ENCODE measurements around the gene LIPM.
A peak's percentile ranks its signal among the peaks of the same experiment; 100 is the strongest.

The LIPM gene, protein sequence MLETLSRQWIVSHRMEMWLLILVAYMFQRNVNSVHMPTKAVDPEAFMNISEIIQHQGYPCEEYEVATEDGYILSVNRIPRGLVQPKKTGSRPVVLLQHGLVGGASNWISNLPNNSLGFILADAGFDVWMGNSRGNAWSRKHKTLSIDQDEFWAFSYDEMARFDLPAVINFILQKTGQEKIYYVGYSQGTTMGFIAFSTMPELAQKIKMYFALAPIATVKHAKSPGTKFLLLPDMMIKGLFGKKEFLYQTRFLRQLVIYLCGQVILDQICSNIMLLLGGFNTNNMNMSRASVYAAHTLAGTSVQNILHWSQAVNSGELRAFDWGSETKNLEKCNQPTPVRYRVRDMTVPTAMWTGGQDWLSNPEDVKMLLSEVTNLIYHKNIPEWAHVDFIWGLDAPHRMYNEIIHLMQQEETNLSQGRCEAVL

DNA sequence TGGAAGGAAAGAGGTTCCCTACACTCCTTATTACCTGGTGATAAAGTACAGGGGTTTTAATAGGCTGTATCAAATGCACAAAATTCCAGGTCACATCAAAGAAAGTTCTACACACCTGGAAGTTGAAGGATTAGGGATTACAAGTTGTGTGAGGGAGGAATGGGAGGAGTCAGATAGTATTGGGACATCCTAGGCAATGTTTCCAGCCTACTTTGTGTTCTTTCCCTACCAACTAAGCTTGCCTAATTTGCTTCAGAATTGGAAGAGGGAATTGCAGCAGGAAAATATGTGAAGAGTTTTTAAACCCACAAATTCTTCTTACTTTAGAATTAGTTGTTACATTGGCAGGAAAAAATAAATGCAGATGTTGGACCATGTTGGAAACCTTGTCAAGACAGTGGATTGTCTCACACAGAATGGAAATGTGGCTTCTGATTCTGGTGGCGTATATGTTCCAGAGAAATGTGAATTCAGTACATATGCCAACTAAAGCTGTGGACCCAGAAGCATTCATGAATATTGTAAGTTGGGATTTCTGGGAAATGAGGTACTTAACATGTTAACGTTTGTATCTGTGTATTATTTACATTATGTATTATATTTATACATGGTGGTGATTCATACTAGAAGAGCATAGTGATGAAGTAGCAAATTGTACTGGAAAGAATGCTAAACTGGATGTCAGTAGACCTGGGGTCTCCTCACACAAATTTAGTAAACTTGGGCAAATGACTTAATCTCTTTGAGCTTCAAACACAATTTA lies at the start of gene LIPM:
LIPM (plus strand) TSS at position 208 of the 763 bp plus-strand sequence; CDS start at position 375, 167 bp downstream.
- DNase-seq (ENCODE audit: low read depth, low spot score), result no peak

DNA sequence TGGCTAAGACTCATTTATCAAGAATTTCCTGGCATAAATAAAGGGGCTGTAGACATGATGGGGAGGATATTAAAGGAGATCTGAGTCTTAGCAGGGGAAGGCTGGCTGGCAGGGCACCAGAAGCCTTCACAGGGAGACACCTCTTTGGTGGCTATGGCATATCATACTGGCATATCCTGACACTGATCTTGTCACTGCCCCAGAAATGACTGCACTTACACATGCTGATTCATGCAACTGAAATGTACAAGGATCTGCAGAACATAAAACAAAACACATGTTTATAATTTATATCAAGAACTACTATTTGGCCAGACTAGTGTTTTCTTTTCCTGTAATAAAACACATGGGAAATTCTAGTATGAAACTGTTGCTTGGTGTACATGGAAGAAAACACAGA lies 48.2 kb upstream of the LIPM start:
- DNase-seq (ENCODE audit: low read depth, low spot score), result peak; percentile 11

DNA sequence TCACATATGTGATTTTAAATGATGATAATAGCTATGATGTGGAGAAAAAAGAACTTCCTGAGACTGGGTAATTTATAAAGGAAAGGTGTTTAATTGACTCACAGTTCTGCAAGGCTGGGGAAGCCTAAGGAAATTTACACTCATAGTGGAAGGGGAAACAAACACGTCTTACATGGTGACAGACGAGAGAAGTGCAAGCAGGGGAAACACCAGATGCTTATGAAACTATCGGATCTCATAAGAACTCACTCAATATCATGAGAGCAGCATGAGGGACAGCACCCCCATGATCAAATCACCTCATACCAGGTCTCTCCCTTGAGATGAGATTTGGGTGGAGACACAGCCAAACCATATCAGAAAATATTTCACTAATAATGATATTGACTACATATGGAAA lies 46.8 kb upstream of the LIPM start:
- no peak for DNase-seq (ENCODE audit: low read depth, low spot score)

DNA sequence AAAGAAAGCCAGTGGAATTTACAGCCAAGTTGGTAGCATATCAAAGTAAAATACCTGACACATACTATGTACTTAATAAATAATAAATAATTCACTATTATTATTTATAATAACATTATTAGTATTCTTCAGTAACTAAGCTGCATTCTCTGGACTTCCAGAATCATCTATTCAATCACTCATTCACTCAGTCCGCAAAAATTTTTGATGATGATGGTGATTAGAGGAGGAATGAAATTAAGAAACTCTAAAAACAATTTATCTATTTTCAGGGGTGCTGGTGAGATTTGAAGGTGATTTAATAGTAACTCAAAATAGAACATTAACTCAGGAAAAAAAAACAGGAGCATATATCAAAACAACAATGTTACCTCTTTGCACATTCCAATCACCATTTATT lies 45.9 kb upstream of the LIPM start:
- DNase-seq (ENCODE audit: low read depth, low spot score), result no peak

DNA sequence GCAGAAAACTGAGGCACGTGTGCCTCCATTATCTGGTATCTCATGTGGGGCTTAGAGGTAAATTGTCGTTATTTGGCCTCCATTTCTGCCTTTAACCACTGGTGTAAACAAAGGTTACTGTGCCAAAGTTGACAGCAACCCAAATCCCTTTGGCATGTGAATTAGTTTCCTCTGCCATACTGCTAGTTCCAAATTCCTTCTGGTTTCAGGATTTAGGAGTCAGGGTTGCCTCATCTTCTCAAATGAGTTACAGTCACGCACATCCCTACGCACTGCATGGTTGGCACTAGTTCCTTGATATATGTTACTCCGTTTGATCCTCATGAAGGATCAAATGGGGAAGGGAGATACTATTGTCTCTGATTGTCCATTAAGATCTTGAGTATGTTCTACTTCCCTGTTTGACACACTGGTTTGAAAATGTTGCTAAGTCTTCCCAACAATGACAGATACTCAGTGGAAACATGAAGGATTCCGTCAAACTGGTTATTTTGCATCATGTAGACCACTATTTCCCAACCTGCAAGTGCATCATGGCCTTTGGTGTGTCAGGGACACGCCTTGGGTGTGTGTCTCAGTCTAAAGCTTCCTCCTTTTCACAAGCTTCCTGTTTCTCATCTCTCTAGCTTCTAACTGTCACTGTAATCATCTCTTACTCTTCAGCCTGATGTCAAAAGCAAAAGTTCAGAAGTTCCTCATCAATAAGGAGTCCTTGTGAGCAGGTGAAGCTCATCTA lies 43.0 kb upstream of the LIPM start, which contains the start of gene LIPN:
LIPN (plus strand) TSS at position 655 of the 736 bp plus-strand sequence. CDS start 1,386 bp downstream, outside the sequence.
- no peak for DNase-seq (ENCODE audit: low read depth, low spot score)

DNA sequence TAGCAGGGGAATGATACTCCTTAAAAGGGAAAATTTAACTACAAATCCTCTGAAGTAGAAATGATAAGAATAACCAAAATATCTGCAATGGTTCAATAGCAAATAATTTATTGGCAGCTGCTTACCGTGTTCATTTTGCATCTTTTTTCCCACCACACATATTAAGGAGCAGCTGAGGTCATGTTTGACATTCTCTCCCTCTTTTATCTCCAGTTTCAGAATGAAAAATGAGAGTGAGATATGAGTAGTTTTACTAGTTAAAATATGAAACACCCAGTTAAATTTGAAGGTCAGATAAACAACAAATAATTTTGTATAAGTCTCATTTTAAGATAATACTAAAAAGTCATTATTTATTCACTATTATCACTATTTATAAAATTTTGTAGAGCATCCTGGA lies 39.6 kb upstream of the LIPM start:
- DNase-seq (ENCODE audit: low read depth, low spot score), result no peak

DNA sequence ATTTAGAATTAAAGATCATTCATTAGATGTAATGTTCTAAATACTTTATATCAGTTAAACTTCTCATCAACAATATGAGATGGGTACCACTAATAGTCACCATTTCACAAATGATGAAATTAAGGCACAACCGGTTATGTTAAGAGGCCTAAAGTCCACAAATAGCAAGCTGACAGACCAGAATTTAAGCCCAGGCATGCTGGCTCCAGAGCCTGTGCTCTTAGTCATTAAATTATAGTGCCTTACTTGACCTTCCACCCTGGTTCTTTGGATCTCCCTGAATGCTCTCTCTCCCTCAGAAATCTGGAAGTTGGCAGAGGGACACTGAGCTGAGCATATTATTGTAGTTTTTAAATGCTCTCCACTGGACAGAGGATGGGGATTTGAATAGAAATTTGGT lies 39.1 kb upstream of the LIPM start:
- no peak for DNase-seq (ENCODE audit: low read depth, low spot score)

DNA sequence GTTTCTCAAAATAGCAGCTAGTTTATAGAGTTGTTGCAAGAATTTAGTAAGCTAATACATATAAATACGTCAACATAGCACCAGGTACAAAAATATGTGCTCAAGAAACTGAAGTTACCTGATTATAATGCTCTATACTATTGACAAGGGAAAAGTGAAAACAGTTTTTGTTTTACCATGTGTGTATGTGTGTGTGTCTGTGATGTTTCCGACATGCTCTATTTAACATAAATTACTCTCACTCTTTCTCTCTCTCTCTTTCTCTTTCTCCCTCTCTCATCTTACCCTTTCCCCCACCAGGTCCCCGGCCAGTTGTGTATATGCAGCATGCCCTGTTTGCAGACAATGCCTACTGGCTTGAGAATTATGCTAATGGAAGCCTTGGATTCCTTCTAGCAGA lies 38.4 kb upstream of the LIPM start:
- DNase-seq (ENCODE audit: low read depth, low spot score), result no peak

DNA sequence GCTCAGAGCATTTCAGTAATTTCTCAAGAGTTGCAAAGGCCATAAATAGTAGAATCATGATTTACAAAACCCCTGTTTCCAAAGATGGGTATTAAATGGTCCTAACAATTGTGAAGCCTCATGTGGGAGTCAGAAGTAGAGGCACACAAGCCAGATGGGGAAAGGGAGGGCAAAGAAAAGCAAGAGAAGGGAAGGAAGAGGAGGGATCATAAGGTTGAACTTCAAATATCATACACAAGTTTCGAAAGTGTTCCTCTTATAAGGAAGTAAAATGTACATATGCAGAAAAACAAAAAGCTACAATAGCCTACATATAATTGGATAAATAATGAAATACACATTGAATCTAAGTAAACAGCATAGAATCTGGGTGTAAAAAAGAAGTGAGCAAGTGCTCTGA lies 36.7 kb upstream of the LIPM start:
- DNase-seq (ENCODE audit: low read depth, low spot score), result no peak

DNA sequence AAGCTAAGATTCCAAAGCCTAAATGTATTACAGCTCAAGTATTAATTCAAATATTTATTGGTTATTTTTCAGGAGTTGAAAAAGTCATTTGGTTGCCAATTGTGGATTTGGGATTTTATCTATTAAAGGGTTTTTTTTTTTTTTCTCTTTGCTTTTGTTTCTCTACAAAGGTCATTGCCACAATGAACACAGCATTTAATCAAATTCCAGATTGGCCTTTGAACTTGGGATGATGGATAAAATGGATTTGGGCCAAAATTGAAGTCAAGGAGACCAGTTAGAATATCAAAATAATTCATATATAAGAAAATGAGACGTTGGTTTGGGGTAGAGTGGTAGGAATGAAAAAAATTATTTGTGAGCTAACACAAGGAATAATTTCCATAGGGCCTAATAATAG lies 33.1 kb upstream of the LIPM start:
- no peak for DNase-seq (ENCODE audit: low read depth, low spot score)

DNA sequence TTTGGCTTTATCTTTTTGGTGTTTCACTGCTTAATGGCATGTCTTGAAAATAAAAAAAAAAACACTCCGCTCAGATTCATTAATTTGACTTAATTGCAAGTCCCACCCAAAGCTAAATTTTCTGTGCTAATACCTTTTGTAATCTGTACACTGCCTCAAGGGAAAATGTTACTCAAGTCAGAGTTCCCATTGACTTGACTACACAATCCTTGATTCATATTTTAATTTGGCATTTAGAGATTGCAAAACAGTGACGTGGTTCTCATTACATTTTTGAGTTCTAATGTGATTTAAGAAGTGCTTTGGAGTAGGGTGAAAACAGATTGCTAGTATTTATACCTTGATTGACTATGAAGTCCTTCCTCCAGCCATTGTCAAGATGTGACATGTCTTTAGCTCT lies 21.3 kb upstream of the LIPM start:
- DNase-seq (ENCODE audit: low read depth, low spot score), result no peak

DNA sequence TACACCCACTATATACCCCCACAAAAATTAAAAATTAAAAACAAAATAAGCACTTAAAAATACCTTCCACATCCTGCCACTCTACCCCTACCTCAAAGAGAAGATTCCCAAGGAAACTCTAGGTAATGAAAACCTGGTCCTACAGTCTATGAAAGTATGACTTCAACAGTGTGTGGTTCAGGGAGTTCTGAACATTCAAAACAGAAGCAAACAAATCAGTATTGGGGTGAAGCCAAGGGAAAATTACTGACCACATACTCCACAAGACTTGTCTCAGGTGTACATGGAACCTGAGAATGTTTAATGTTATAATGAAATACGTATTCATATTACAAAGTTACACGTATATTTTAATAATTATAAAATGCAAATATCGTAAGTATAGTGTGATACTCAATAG lies 20.3 kb upstream of the LIPM start:
- no peak for DNase-seq (ENCODE audit: low read depth, low spot score)

DNA sequence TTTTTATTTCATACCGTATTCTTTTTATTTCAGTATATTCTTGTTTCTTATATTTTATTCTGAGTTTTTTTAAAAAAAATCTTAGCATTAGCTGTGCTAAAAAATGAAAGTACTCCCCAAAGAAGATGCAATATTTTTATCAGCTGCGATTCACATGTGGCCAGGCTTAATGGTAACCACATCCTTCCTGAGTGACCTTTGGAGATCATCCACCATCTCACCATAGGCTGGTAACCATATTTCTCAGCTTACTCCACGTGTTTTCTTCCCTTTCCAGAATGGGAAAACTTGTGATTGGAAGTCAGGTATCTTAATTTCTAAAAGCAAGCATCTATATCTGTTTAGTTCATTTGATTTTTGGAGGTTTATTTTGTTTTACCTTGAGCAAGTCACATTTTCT lies 18.8 kb upstream of the LIPM start:
- DNase-seq (ENCODE audit: low read depth, low spot score), result no peak

DNA sequence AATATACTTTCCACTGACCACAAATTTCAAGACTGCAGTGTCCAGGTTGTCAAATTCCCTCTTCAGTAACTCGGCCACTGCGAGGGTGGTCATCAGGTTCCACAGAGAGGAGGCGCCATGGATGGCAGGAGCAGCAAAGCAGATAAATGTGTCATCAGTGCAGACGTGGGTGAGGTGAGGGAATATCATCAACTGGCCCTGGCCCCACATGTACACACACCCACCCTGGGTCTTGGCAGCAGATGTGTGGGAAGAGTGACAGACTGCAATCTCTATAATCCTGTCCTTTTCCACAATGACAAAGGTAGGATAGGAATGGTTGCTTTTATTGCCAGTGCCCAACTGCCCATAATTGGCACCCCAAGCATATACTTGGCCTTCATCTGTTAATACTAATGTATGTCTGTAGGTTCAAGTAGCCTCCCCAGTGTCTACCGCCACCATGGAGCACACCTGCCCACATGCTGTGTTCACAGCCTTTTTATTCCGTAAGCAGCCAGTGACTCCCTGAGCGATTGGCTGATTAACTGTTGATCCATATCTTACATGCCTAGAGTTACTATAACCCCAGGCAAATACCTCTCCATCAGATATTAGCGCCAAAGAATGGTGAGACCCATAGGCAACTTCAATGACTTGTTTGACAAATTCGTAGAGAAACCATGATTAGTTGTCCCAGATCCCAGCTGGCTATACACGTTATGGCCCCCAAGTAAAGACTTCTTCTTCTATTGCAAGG lies 16.3 kb upstream of the LIPM start:
- DNase-seq (ENCODE audit: low read depth, low spot score), result no peak

DNA sequence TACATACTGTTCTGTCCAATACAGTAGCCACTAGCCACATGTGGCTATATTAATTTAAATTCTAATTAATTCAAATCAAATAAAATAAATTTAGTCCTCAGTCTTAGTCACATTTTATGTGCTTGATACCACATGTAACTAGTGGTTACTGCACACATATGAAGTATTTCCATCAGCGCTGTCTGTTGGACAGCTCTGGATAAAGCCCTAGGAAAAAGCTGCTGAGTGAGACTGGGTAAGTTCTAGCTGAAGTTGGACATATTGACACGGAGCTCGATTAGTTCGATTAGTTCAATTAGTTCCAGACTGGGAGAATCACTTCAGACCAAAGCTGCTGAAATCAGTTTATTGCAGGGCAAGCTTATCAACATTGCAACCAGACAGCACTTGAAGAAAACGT lies 15.1 kb upstream of the LIPM start:
- peak; percentile 6 for DNase-seq (ENCODE audit: low read depth, low spot score)

DNA sequence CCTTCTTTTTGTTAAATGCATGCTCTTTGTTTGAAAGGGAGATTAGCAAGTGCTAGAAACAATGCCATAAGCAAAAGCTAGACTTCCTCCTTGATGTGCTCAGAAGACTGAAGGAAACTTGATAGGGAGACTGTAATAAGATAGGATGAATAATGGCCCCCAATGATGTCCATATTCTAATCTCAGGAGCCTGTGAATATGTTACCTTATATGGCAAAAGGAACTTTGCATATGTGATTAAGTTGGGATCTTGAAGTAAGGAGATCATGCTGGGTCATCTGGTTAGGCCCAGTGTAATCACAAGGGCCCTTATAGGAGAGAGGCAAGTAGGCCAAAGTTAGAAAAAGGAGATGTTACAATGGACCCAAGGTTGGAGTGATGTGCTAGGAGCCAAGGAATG lies 13.6 kb upstream of the LIPM start:
- DNase-seq (ENCODE audit: low read depth, low spot score), result no peak

DNA sequence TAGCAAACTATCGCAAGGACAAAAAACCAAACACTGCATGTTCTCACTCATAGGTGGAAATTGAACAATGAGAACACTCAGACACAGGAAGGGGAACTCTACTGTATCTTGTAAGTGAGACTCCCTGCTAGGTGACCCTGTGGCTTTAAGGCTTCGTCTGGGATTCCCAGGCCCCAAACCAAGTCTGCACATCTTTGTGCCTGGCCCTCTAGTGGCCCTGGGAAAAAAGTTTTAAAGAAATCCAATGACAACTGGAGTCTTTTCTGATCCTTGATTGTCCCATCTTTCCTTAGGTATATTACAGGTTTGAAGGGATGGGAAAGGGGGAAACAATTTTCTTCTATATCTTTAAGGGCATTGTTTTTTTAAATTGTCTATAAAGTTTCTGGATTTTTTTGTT lies 10.6 kb upstream of the LIPM start:
- DNase-seq (ENCODE audit: low read depth, low spot score), result peak; percentile 12

DNA sequence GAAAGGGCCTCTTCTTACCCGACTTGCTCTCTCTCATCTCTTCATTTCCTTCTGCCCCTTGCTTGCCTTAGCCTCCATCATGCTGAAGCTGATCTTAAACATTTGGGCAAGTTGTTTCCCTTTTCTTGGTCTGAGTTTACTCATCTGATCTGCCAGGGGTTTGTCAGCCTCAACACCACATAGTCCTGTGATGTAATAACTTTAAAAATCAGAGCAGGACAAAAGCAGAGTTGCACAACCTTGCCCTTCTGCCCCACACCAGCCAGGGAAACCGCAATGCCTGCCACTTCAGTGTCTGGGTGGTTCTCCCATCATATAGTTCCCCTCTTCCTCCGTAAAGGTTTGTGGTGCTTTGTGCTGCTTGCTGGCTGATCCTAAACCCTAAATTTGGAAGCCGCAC lies 9.9 kb upstream of the LIPM start:
- DNase-seq (ENCODE audit: low read depth, low spot score), result no peak

DNA sequence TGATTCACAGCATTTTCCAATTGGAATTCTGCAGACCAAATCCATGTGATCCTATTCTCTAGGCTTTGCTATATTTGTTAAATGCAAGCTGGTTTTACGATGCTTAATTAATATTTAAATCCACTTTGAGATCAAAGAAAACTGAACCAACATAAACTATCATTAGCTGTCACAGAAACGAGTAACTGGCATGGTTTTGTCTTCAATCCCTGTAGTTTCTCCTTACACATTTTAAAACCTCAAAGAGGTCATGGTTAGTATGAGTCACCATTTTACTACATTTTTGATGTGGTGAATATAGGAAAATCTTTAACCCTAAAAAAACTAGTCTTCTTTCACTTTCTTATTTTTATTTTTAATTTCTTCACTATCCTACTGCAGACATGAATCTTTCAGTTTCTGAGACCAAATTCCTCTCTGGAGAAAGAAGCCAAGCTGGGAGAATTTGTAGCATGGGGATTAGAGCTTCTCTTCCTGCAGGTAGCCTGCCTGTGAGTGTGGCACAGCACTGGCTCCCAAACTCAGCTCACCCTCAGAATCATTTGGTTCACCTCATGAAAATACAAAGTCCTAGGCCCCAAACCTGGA lies 8.7 kb upstream of the LIPM start:
- DNase-seq (ENCODE audit: low read depth, low spot score), result peak; percentile 18

DNA sequence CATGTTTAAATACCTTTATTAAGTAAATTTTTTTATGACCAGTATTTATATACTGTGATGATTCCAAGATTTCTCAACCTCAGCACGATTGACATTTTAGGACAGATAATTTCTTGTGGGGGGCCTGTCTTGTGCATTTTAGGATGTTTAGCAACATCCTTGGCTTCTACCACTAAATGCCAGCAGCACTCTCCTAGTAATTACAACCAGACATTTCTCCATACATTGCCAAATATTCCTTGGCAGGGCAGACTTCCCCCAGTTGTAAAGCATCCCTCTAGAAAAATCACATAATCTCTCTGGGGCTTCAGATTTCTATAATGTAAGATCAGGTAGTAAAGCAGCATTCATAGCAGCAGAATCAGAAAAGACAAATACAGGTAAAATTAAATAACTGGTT lies 7.8 kb upstream of the LIPM start:
- DNase-seq (ENCODE audit: low read depth, low spot score), result no peak

All from astrocyte of the hippocampus (primary cell).